Thymus (tissue), 11 donors: ENCODE measurements around the gene RBFOX2. TPM values are rescaled to one million over a fixed set of nuclear protein-coding genes. Genes with fewer than 3 reads are reported as not detected.

Experiments used
- DNase-seq, 9 donors: peaks; one replicate each; pipeline ENCODE4 v3.0.0-alpha.2; 2013; ENCODE audit warnings: low spot score in 9 of 9, low read depth in 6 of 9, missing footprints in 1 of 9
- H3K27ac ChIP-seq, 2 donors: one replicate each; pipeline ENCODE4 v1.5.1; 2013; ENCODE audit warnings: control low read depth in 1 of 2, low read depth in 1 of 2, low read length in 1 of 2, mild to moderate bottlenecking in 1 of 2, moderate library complexity in 1 of 2
- H3K27me3 ChIP-seq, 2 donors: one replicate each; pipeline ENCODE4 v1.5.1; 2013; ENCODE audit warnings: low read length in 1 of 2; ENCODE audit not compliant: control insufficient read depth in 2 of 2, insufficient read depth in 1 of 2
- H3K36me3 ChIP-seq, 2 donors: one replicate each; pipeline ENCODE4 v1.5.1; 2013; ENCODE audit warnings: low read length in 1 of 2, mild to moderate bottlenecking in 1 of 2, moderate library complexity in 1 of 2; ENCODE audit not compliant: control insufficient read depth in 2 of 2, insufficient read depth in 2 of 2
- H3K4me1 ChIP-seq, 2 donors: one replicate each; pipeline ENCODE4 v1.5.1; 2013; ENCODE audit warnings: low read length in 2 of 2; ENCODE audit not compliant: control insufficient read depth in 2 of 2, insufficient read depth in 2 of 2
- H3K4me3 ChIP-seq, 2 donors: one replicate each; pipeline ENCODE4 v1.5.1; 2013; ENCODE audit warnings: low read length in 2 of 2, control low read depth in 1 of 2, mild to moderate bottlenecking in 1 of 2
- H3K9me3 ChIP-seq, 2 donors: one replicate each; pipeline ENCODE4 v1.5.1; 2013; ENCODE audit warnings: low read length in 1 of 2, mild to moderate bottlenecking in 1 of 2; ENCODE audit not compliant: control insufficient read depth in 2 of 2, insufficient read depth in 1 of 2
- WGBS: extraction: QIAGEN DNeasy Blood & Tissue Kit; methylation state at CpG from one replicate; pipeline ENCODE4 v1.1.7; 2013; 5-methylcytosine and 5-hydroxymethylcytosine counted together
- polyA plus RNA-seq: library from polyadenylated mRNA; stranded (reverse); fragments of 200-250 nt; gene quantifications from one replicate; pipeline ENCODE4 v1.2.3, GENCODE V29; 2013
- total RNA-seq: library from RNA; stranded (reverse); fragments of 120-200 nt; gene quantifications from one replicate; pipeline ENCODE4 v1.2.4, GENCODE V29; 2013
- donor health status: healthy.

Gene RBFOX2
- total and polyA plus RNA-seq, 2 donors, result 10.2 to 14.9 TPM

DNA sequence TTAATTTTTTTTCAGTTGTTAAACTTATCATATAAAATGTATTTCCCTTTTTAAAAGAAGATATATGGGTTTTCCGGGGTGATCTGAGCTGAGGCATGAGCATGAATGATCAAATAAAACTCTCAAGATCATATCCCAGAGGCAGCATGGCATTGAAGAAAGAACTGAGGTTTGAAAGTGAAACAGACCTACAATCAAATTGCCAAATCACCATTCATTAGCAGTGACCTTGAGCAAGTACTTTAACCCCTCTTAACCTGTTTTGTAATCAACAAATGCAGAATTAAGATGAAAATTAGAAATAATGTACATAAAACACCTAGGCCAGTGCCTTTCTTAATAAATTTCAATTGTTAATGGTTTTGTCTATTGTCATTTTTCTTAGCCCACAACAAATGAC is 116.0 kb downstream of the RBFOX2 start:
- H3K4me1 ChIP-seq, result peaks cover 9 to 27% of the 10 kb centered on the region in 2 donors
- H3K4me3 ChIP-seq, result no peak overlapping the region
- no peaks in the 10 kb centered on the region for H3K27me3 ChIP-seq
- no peak overlapping the region for H3K27ac ChIP-seq
- H3K36me3 ChIP-seq, result no peaks in the 10 kb centered on the region
- WGBS, result 33% methylated on average over 1 of the region's 1 CpG
- DNase-seq, result no peak
- no peaks in the 10 kb centered on the region for H3K9me3 ChIP-seq

DNA sequence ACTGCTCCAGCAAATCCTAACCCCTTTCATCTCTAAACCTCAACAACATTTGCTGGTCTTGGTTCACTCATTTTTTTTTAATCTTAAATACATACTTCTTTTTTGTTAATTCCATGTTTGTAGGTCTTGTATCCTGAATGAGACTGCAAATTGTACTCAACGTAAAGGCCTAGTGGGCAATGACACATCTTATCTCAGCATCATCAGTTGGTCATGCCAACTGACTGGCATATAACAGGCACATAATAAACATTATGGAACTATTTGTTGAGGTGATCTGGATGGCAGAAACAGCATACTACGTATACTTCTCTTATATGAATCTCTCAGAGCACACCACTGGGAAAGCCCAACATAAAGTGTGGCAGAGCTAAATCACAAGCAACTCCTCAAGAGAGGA is 116.7 kb downstream of the RBFOX2 start:
- H3K4me1 ChIP-seq, result peaks cover 9 to 27% of the 10 kb centered on the region in 2 donors
- DNase-seq, result no peak
- H3K4me3 ChIP-seq, result no peak overlapping the region
- no peaks in the 10 kb centered on the region for H3K9me3 ChIP-seq
- no peaks in the 10 kb centered on the region for H3K27me3 ChIP-seq
- H3K27ac ChIP-seq, result no peak overlapping the region
- WGBS, result 97% methylated on average over 2 of the region's 2 CpGs
- H3K36me3 ChIP-seq, result no peaks in the 10 kb centered on the region

DNA sequence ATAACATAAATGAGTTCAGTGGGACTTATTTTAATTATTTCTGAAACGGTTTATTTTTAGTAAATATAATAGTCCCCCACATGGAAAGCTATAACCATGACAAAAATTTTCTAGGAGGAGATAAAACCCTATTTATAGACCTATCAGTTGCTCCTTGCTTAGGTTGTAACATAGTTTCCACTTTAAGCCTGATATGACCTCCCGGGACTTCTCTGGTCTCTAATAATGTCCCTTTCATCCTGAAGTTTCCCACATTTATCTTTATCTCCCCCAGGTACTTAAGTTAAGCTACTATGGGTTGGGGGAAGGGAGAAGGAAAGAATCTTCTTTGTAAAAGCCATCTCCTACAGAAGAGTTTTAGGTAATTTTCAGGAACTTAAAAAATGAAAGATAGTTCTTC is 117.7 kb downstream of the RBFOX2 start:
- Histone ChIP-seq H3K27ac (no peak overlapping the region), H3K4me3 (no peak overlapping the region)

DNA sequence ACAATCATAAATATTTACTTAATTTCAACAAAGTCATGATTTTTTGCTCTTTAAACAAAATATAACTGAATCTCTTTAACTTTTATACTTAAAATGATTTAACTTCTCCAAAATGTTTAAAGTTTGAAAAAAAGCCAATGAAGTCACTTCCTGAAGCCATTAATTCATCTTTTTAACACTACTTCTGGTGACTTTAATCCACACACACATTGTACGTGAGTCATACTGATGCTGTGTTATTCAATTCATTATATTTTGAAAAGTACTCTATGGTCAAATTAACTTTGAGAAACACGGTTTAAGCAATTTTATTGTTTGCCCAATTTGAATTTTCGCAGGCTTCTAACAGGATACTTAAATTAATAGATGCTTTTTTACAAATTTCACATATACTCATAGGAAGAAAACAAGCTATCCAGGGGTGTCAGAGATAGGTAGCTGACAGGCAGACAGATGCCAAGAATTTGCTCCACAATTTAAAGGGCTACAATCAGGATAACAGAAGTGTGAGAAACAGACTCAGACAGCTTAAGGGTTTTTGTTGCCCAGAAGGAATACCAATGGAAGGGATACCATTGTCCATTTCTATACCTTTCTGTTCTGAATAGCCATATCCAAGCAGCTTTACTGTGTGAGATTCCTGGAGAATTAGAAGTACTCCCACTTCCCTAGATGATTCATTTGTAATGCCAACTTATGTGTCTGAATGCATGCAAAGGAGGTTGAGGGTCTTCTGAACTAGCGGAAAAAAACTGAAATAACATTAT is 118.4 kb downstream of the RBFOX2 start:
- no peak overlapping the region for H3K27ac ChIP-seq
- DNase-seq, result no peak
- H3K4me1 ChIP-seq, result peaks cover 6 to 15% of the 10 kb centered on the region in 2 donors
- no peaks in the 10 kb centered on the region for H3K9me3 ChIP-seq
- H3K27me3 ChIP-seq, result no peaks in the 10 kb centered on the region
- no peak overlapping the region for H3K4me3 ChIP-seq
- 89% methylated on average over 4 of the region's 4 CpGs for WGBS
- H3K36me3 ChIP-seq, result no peaks in the 10 kb centered on the region

More for the DNA sequence above, 117.7 kb downstream of the RBFOX2 start:
- H3K9me3 ChIP-seq, result no peaks in the 10 kb centered on the region
- 95% methylated on average over 2 of the region's 2 CpGs for WGBS
- H3K36me3 ChIP-seq, result no peaks in the 10 kb centered on the region
- peaks cover 9 to 22% of the 10 kb centered on the region in 2 donors for H3K4me1 ChIP-seq
- no peaks in the 10 kb centered on the region for H3K27me3 ChIP-seq
- no peak for DNase-seq

DNA sequence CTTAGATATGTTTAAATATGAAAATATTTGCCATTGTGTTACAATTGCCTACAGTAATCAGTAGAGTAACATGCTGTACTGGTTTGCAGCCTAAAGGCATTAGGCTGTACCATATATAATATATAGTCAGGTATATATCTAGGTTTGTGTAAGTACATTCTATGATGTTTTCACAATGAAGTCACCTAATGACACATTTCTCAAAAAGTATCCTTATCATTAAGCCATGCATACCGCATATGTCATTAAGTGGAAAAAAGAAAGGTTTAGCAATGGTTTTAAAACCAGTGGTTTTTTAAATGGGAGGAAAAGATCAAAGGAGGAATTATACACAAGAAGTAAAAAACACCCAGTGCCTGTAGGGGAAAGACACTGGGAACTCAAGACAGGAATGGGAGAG is 122.7 kb downstream of the RBFOX2 start:
- Histone ChIP-seq H3K27ac (no peak overlapping the region), H3K9me3 (no peaks in the 10 kb centered on the region), H3K36me3 (no peaks in the 10 kb centered on the region), H3K4me1 (peaks cover under 1 to 8% of the 10 kb centered on the region in 2 donors), H3K4me3 (no peak overlapping the region), H3K27me3 (no peaks in the 10 kb centered on the region)
- WGBS, result 96% methylated on average over 1 of the region's 1 CpG
- no peak for DNase-seq

DNA sequence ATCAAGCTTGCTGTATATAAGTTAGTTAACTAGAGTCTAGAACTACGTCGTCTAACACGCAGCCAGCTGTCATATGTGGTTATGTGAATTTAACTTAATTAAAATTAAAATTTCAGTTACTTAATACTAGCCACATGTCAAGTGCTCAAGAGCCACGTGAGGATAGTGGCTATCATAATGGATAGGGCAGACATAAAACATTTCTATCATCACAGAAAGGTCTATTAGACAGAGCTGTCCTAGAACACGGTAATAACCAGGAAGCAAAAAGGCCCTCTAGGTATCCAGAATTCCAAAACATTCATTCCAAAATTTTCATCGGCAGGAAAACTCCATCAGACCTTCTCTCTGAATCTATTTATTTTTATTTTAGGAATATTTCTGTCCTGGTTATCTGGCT is 123.9 kb downstream of the RBFOX2 start:
- no peak for DNase-seq
- H3K27me3 ChIP-seq, result no peaks in the 10 kb centered on the region
- H3K4me1 ChIP-seq, result peaks cover 8 to 18% of the 10 kb centered on the region in 2 donors
- H3K36me3 ChIP-seq, result no peaks in the 10 kb centered on the region
- H3K9me3 ChIP-seq, result no peaks in the 10 kb centered on the region
- no peak overlapping the region for H3K27ac ChIP-seq
- 96% methylated on average over 6 of the region's 6 CpGs for WGBS
- H3K4me3 ChIP-seq, result no peak overlapping the region

DNA sequence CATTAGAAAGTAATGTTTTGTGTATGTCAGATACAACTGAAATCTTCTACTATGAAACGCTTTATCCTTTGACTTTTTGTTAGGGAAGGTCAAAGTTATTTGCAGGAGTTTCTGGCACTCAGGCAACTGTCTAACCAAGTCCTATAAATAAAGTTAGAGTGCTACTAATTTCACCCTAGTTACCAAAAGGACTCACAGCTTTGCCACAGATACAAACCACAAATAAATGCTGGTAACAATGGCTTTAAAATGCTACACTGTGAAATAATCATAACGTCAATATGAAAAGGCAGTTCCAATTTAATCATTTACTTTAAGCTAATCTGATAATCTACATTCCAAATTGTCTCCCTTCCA is 124.3 kb downstream of the RBFOX2 start:
- DNase-seq, result no peak
- no peaks in the 10 kb centered on the region for H3K9me3 ChIP-seq
- no peak overlapping the region for H3K27ac ChIP-seq
- no peak overlapping the region for H3K4me3 ChIP-seq
- peaks cover 8 to 20% of the 10 kb centered on the region in 2 donors for H3K4me1 ChIP-seq
- 97% methylated on average over 2 of the region's 2 CpGs for WGBS
- H3K27me3 ChIP-seq, result no peaks in the 10 kb centered on the region
- H3K36me3 ChIP-seq, result no peaks in the 10 kb centered on the region

DNA sequence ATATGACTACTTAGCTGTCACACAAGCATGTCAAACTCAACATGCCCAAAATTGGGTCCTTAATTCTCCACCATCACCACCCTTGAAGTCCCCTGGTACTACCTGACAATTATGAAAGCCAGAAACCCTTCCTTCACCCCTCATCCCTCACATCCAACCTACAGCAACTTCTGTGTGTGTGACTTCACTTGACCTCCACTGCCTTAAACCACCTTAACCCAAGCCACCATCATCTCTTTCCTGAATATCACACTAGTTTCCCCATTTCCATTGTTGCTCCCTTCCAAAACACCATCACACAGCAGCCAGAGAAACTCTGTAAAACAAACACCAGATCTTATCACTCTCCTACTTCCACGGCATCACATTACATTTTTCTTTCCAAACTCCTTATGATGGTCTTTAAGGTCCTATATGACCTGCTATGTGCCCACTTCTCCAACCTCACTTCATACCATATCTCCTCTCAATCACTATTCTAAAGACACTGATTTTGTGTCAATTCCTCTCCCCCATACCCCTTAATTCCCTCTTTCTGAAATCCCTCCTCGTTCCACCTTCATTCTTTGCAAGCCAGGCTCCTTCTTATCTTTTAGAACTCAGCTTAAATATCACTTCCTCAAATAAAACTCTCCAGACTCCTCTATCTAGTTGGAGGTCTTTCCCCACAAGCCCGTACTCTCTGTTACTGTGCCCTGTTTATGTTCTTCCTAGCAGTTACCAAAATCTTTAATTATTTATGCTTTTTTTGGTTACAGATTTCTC is 124.9 kb downstream of the RBFOX2 start:
- H3K27me3 ChIP-seq, result no peaks in the 10 kb centered on the region
- H3K36me3 ChIP-seq, result no peaks in the 10 kb centered on the region
- no peaks in the 10 kb centered on the region for H3K9me3 ChIP-seq
- peaks cover 8 to 20% of the 10 kb centered on the region in 2 donors for H3K4me1 ChIP-seq
- no peak overlapping the region for H3K4me3 ChIP-seq
- WGBS, result 39% methylated on average over 3 of the region's 3 CpGs
- no peak for DNase-seq
- no peak overlapping the region for H3K27ac ChIP-seq

DNA sequence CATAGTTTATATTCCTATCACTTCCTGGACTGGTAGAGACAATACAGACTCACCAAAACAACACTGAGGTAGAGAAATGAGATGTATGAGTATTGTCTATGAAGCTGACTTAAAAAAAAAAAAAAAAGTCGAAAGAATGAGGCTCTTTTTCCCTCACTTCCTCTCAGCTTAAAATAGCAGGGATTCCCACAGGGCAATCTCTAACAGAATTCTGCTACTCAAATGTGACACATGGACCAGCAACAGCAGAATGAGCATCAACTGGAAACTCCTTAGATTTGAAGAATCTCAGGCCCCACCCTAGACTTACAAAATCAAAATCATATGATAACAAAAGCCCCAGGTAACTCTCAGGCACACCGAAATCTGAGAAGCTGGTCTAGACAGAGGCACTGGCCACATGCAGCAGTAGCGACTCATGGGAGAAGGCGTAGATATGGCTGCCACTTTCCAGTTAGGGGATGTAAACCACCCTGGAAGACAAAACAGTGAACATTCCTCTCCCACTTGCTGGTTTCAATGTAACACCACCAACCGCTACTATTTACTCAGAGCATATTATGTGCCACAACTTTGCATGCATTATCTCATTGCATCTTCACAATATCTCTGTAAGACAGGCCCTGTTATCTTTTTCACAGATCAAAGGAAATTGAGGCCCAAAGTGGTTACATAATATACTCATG is 128.0 kb downstream of the RBFOX2 start:
- 58% methylated on average over 5 of the region's 5 CpGs for WGBS
- Histone ChIP-seq H3K27ac (peak overlapping the region; percentile 52 to 73), H3K4me1 (peaks cover 8 to 27% of the 10 kb centered on the region in 2 donors)

More for the DNA sequence above, 128.0 kb downstream of the RBFOX2 start:
- Histone ChIP-seq H3K36me3 (no peaks in the 10 kb centered on the region), H3K27me3 (no peaks in the 10 kb centered on the region), H3K4me3 (no peak overlapping the region), H3K9me3 (no peaks in the 10 kb centered on the region)
- peak in 3 of 9 donors; percentile 36 to 65 (median 48) for DNase-seq
